PC-9 (cell line): ENCODE results near the gene MB.

Source experiments
- CTCF ChIP-seq: fragments of 200-600 bp; sonication (generic); conservative IDR thresholded peaks from 2 replicates; pipeline ENCODE4 v1.6.1; 2017; ENCODE audit warnings: mixed run types, antibody characterized with exemption, mild to moderate bottlenecking, moderate library complexity
- EZH2 ChIP-seq: fragments of 200-600 bp; sonication (generic); IDR thresholded peaks from 2 replicates; pipeline ENCODE4 v1.8.0; 2017; ENCODE audit warnings: antibody characterized with exemption, low read depth

GRCh38 chr22:35582861-35583670 lies 34.1 kb downstream of the MB start:
- TF ChIP-seq CTCF, result peak; percentile 97
- TF ChIP-seq EZH2, result no peak
